ENCODE results near the gene SLC13A3.

SLC13A3 gene

GRCh38 chr20:46551522-46552381 is 99.5 kb downstream of the SLC13A3 start:
- DNase-seq = no peak

DNA sequence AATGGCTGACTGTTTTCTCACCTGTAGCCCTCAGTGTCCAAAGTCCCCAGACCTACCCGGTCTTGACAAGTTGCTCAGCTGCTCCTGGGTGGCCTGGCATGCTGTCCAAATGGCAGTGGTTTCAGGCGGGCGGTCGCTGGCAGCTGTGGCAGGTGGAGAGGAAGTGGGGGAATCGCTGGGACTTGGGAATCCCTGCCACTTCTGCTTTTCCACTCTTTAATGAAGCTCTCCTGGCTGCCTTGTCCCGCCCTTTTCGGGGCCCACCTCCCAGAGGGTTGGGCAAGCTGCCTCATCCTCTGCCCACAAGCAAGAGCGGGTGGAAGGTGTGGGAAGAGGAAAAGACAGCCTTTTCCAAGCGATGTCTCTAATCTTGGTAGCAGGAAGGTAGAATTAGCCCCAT is 100.8 kb downstream of the SLC13A3 start, which contains the start of gene OCSTAMP:
TSS of gene OCSTAMP (minus strand) at position 194 of the 400 bp plus-strand sequence. CDS start at position 100, 94 bp downstream.
- DNase-seq = no peak

DNA sequence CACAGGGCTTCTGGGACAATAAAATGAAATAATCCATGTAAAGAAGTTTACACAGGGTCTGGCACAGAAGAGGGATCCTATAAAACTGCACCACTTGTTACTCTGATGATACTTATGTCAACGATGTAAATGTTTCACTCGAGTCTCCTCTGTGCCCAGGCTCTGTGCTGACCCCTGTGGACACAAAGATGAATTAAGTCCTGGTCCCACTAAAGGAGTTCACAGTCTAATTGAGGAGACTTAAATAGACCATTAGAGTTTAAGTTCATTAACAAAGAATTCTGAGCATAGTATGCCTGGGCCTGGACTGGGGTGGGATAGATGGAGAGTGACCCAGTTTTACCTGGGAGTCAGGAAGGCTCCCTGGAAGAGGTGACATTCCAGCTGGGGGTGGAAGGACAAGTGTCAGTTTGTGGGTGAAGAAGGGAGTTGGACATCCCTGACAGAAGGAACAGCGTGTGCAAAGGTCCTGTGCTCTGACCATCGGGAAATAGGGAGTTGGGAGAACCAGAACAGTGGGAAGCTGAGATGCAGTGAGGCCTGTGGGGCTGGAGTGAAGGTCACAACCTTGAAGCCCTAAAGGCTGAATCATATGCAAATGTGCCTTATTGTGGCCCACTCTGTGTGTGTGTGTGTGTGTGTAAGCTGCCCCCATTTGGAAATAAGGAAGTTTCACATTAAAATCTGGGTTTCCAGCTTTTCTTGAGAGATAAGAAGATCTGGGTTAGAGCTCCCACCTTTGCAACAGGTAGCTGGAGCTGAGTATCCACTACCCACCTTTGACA is 101.9 kb downstream of the SLC13A3 start:
- DNase-seq = no peak

- no peak for DNase-seq
These were observed 102.6 kb downstream of the SLC13A3 start for GRCh38 chr20:46548688-46549087.

- no peak for DNase-seq
These were observed 103.3 kb downstream of the SLC13A3 start for GRCh38 chr20:46547995-46548394.

GRCh38 chr20:46546936-46547335 is 104.3 kb downstream of the SLC13A3 start:
- no peak for DNase-seq

DNA sequence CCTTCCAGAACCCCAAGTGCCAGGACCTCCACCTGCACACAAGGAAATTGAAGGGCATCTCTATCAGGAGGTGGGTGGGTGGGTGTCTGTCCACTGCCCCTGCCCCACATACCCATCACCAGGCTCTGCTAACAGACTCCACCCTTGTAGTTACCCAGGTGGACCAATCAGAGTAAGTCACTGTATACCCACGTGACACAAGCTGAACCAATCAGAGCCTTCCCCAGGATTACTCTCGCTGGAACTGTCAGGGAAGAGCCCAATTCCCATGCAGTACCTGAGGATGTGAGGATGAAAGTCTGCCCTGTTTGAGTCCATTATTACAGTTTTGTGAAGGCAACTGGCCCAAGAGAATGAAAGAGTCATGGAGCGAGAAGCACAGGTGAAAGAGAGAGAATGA is 105.0 kb downstream of the SLC13A3 start:
- no peak for DNase-seq

- DNase-seq = no peak
These were observed 105.5 kb downstream of the SLC13A3 start for GRCh38 chr20:46545827-46546138.

DNA sequence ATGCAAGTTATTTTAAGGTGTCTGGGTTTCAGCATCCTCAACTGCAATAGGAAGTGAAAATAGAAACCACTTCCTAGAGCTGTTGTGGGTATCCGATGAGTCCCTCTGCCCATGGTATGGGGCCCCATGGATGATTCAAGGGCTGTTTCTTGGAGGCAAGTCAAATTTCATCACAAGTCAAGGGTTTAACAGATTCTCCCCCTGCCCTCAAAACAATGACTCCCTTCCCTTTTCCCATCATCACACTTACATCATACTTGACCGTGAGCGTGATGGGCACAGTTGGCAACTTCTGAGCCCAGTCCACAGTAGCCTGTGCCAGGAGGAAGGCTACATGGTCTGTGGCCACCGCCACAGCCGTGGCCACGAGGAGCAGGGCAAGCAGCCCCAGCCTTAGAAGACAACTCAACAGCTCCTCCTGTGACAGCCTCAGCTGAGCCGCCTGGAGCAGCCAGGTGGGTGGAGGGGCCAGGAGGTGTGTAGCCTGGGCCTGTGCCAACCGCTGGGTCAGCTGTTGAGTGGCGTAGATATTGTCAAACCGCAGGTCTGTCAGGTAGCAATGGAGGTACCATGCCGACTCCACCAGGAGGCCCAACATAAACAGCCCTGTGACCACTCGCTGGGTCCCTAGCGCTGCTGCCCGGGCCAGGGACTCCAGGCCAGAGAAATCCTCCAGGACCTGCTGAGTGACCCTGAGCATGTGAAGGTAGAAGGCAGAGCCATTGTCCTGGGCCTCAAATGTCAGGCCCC is 106.0 kb downstream of the SLC13A3 start:
- DNase-seq = no peak

DNA sequence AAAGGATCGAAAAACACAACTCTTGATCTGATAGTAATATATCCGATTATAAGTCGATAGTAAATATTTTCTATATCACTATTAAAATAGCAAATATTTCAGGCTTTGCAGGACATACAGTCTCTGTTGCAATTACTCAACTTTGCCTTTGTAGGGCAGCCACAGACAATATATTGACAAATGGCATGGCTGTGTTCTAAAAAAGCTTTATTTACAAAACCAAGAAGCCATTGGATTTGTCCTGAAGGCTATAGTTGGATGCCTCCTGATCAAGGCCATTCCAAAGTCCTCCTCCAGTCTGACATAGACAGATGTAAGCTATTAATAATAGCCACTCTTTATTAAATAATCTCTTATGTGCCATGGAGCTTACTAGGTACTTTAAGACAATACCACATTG is 106.7 kb downstream of the SLC13A3 start:
- no peak for DNase-seq

- no peak for DNase-seq
These were observed 107.3 kb downstream of the SLC13A3 start for GRCh38 chr20:46543959-46544358.

- no peak for DNase-seq
These were observed 108.2 kb downstream of the SLC13A3 start for GRCh38 chr20:46543033-46543432.

DNA sequence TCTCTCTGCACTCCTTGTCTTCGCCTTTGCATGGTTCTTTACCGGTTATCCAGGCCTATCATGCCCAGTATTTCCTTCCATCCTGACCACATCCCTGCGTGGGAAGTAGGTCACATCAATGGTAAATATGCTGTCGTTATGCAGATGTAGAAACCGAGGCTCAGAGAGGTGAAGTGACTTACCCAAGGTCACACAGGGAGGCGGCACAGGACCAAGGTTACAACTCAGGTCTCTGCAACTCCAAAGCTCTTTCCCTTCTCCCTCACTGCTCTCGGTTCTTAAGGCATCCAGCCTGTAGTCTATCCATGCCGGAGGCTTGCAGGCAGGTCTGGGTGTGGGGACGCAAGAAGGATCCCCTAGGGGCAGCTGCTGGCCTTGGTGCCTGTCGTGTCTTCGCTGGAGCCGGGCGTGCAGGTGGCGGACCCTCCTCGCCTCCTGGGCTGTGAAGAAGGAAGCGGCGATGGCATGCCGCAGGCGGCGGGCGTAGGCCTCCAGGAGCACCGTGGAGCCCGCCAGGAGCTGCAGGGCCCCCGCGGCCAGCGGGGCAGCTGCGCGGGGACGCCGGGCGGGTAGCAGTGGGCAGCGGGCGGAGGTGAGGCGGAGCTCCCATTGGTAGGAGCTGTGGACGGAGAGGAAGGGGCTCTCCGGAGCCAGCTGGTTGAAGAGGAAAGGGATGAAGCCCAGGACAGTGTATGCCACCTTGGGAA is 109.9 kb downstream of the SLC13A3 start:
- DNase-seq = no peak

- no peak for DNase-seq
These were observed 112.1 kb downstream of the SLC13A3 start for GRCh38 chr20:46539113-46539512.

- no peak for DNase-seq
These were observed 120.6 kb downstream of the SLC13A3 start for GRCh38 chr20:46530640-46531039.

GRCh38 chr20:46523696-46524328 is 127.4 kb downstream of the SLC13A3 start:
- no peak for DNase-seq

DNA sequence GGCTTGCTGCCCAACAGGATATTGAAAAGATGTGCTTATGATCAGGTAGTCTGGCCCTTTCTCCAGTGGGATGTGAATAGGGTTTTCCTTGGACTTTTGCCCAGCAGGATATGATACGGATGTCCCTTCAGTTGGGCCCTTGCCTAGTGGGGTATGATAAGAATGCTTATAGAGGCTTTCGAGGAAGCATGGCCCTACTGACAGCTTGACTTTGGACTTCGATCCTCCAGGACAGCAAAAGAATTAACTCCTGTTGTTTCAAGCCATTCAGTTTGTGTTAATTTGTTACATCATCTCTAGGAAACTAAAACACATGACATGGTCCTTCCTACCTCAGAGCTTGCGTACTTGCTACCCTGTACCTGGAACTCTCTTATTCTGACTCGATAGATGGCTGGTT is 128.2 kb downstream of the SLC13A3 start:
- no peak for DNase-seq

DNA sequence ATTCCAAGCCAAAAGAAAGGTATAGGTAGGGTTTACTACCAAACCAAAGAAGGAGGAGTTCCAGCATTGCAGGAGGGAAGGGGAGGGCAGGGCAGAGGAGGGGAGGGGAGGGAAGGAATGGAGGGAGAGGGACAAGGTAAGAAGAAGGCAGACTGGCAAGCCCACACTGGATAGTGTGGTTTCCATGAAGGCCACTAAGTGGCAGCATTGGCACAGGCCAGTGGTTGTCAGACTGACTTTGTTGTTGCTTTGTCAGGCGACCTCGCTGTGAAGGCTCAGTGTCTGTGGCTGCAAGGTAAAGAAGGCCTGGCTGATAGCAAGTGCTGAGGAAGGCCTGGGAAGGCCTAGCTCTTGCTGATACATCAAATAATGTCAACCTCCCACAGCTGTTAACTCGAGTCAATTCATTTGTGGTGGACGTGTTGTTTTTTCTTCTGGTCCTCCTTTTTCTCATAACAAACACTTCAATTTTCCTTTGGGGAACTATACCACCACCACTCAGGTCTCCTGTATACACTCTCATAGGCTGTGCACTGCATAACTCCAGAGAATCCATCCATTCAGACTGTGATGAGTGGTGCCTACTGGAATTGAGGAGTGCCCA is 130.2 kb downstream of the SLC13A3 start:
- DNase-seq = no peak

GRCh38 chr20:46520540-46520939 is 130.7 kb downstream of the SLC13A3 start:
- DNase-seq = no peak

GRCh38 chr20:46519471-46520068 is 131.7 kb downstream of the SLC13A3 start:
- DNase-seq = no peak

Data from NCI-H187 treated with DMSO at 0.1 percent for 48 hours (cell line).